Measurements from ENCODE around the gene FAM24B.
"Not testable (repeated sequence)": the region's sequence is repeated elsewhere in the genome, so short reads cannot be mapped to it uniquely, and the experiment has no call there.

Gene FAM24B

GRCh38 chr10:122858042-122858441 is 21.3 kb downstream of the FAM24B start:
- not testable (repeated sequence) for DNase-seq

DNA sequence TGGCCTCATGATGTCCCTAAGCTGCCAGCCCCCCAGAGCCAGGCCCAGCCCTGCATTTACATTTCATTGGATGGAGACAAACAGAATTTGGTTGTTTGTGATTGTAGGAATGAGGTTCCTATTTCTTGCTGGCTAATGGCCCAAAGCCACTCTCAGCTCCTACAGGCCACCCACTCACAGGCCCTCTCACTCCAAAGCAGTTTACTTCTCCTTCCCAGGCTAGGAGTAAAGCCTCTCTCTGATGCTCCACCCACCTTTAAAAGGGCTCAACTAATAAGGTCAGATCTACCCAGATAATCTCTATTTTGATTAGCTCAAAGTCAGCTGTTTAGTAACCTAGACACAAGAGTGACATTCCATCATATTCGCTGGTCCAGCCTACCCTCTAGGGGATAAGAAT is 22.5 kb downstream of the FAM24B start:
- no peak for DNase-seq

GRCh38 chr10:122855745-122856144 is 23.6 kb downstream of the FAM24B start:
- no peak for DNase-seq

DNA sequence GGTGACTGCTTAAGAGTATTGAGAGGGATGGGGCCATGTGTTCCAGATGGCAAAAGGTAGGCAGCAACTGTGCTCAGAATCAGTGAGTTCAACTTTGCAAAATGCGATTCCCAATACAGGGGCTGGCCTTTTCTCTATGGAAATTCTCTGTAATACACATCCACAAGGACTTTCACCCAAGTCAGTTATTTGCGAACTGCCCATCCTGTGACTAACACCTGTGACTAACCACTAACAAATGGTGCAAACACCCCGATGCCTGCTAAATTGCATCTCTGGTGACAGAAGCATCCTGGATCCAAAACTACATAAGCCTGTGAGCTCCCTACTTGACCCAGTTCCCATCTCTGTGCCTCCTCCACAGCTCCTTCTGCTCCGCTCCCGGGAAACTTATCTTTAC is 24.7 kb downstream of the FAM24B start:
- DNase-seq, result no peak

DNA sequence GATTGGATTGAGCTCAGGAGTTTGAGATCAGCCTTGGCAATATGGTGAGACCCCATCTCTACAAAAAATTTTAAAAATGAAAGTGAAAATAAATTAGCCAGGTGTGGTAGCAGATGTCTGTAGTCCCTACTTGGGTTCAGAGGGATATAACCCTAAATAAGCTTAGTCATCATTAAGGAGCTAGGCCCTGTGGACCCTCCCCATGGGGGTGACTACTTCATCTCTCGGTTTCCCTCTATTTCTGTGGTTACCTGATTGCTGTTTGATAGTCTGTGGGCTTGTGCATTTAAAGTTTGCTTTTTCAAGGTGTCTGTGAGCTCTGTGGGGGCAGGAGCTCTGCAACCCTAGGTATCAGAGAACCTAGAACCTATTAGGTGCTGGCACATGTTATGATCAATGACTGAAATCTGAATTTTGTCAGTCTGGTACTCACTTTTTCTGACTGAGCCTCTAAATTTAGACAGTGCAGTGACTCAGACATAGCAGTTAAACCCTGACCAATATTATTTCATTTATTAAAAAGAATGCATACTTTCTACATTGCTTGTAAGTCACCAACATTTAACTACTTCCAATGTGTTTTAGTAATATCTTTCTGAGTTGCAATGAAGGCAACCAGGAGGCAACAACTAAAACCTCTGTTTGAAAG is 25.6 kb downstream of the FAM24B start:
- DNase-seq, result no peak

GRCh38 chr10:122852261-122852660 is 27.1 kb downstream of the FAM24B start:
- DNase-seq, result no peak

DNA sequence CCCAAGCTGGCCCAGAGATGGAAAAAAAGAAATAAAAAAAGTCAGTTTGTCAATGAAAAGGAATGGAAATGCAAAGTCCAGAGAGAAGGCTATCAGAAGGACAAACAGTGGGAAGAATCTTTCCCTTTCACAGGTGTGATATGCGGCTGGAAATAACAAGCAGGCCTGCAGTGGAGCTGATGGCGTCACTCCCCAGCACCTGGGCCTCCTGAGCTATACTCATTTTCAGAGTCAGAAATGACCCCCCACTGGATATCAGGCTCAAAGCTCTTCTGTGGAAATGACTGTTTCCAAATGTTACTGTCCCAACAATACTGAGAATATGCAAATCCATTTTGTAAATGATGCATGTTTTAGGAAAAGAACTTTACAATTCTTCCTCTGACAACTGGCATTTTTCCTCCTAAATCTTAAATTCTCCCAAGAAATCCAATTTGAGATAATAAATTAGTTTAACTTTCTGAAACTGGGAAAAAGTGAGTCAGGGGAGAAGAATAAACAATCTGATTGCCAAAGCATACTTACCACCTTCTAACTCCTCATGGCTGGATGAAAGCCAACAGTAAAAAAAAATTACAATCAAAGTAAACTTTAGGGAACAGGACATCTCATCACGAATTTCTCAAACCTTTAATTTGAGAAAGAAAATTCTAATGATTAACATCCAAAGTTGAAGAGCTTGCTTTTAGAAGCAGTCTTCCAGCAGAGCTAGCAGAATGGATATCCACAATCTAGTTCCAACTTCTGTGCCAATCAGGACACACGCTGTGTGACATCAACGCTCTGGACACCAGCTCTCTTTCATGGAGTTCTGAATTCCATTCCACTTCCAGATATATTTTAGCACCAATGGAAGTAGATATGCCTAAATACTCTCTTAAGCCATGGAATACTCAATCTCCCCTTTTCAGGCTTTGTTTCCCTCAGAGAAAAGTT is 28.4 kb downstream of the FAM24B start:
- DNase-seq, result no peak

GRCh38 chr10:122849900-122850605 is 29.3 kb downstream of the FAM24B start:
- no peak for DNase-seq

GRCh38 chr10:122849090-122849489 is 30.3 kb downstream of the FAM24B start:
- DNase-seq, result no peak

GRCh38 chr10:122847782-122848604 is 31.4 kb downstream of the FAM24B start:
- DNase-seq, result no peak

DNA sequence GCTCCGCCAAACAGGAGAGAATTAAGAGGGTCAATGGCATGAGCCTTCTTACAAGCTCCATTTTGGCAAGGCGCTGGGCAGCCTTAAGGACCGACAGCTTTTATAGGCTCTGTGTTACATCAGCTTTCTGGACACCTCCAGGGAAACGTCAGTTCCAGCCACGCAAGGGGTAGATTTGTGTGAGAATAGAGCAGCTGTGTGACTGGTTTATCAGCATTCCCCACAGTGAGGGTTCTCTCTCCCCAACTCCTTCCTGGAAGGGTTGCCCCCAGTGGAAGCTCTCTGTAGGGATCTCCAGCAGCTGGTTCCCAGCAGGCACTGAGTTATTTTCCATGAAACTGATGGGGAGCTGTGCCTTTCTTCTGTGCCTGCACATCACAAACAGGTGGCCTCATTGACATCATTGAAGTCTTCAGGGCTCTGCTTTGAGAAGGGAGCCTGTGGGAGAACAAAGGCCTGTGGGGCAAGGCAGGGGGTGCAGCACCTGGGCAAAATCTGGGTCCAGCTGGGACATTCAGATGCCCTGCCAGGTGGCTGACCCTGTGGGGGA is 33.5 kb downstream of the FAM24B start, which contains the start of gene CUZD1:
CUZD1 (minus strand) TSS at position 75 of the 550 bp plus-strand sequence; CDS start at position 61, 14 bp downstream.
- no peak for DNase-seq

GRCh38 chr10:122844146-122844545 is 35.2 kb downstream of the FAM24B start:
- no peak for DNase-seq

DNA sequence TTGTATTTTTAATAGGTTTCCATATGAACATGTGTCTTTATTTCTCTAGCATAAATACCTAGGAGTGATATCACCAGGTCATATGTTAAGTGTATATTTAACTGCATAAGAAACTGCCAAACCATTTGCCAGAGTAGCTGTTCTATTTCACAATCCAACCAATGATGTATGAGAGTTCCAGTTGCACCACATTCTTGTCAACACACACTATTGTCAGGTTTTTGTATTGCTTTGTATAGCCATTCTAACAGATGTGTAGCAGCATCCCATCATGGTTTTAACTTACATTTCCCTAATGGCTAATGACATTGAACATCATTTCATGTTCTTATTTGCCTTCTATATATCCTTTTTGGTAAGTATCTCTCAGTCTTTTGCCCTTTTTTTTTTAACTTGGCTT is 37.8 kb downstream of the FAM24B start:
- no peak for DNase-seq

- no peak for DNase-seq
These were observed 39.9 kb downstream of the FAM24B start for GRCh38 chr10:122839505-122839904.

DNA sequence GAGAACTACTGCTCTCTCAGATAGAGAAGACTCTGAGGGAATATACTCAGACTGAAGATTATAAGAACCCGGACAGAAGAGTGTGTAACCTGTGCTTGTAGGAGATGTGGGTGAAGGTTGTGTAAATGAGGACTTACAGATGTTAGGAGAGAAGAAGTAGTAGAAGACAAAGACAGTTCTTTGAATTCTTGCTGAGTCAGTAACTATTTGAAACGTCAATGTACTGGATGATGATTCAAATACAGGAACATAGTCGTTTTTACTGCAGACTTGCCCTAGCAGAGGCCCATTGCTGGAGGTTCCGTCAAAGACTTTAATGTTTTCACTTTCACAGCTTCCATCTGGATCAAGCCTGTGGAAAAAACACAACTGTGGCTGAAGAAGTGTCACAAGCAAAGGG is 40.5 kb downstream of the FAM24B start:
- no peak for DNase-seq

DNA sequence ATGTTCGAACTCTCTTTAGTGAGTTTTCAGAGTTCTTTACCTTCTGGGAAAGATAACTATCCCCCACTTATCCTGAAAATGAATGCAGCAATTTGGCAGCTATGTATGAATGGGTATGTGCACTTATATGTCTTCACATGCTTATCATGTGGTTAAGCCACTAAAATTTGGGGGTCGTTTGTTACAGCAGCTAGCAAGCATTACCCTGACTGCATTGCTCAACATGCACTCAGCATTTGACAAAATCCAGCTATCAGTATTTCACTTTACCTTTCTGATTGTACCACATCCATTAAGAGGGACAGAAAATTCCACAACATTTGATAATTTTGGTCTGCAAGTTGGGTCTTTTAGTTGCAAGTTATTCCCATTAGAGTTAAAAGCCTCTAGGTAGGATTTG is 43.5 kb downstream of the FAM24B start:
- no peak for DNase-seq

- no peak for DNase-seq
These were observed 48.4 kb downstream of the FAM24B start for GRCh38 chr10:122830965-122831353.

- no peak for DNase-seq
These were observed 49.0 kb downstream of the FAM24B start for GRCh38 chr10:122830273-122830964.

- DNase-seq, result no peak
These were observed 49.9 kb downstream of the FAM24B start for GRCh38 chr10:122829454-122829853.

DNA sequence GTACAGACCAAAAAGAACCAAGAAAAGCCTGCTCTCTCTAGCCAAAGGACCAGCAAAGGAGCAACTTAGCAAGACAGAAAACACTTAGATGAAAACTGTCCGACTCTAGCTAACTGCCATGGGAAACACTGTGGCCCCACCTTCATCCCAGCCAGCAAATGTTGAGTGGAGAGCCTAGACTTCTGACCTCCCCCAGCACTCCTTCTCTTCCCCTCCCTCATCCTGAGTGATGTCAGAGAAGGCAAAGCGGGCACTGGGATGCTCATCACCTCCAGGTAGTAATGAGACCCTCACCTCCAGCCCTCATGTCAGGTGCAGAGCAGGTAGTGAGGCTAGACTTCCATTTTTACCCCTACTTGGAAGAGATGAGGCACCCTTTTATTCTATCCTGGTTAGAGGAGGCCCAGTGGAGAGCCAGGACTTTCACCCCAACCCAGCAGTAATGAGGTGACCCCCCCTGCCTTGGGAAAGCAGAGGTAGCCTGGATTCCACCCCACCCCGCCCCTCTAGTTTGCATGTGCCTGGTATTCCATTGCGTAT is 50.6 kb downstream of the FAM24B start:
- no peak for DNase-seq

- DNase-seq, result no peak
These were observed 52.1 kb downstream of the FAM24B start for GRCh38 chr10:122827302-122827701.

Measured in activated CD4-positive, alpha-beta T cell treated with anti-CD3 and anti-CD28 coated beads, Interleukin-2, amount 50 U/mL, for 1 hour (primary cell).